Putamen (tissue), 1 donor: ENCODE measurements around the gene PIERCE2.
A peak's percentile ranks its signal among the peaks of the same experiment; 100 is the strongest.
"Not testable (repeated sequence)": the region's sequence is repeated elsewhere in the genome, so short reads cannot be mapped to it uniquely, and the experiment has no call there.

ENCODE experiments used
- DNase-seq: peaks from one replicate; pipeline ENCODE4 v3.0.0-alpha.2; 2016; ENCODE audit warnings: low spot score

The PIERCE2 gene

GRCh38 chr15:55434989-55435825, 26.9 kb downstream of the PIERCE2 start:
- DNase-seq: peak; percentile 15

- not testable (repeated sequence) for DNase-seq
Observed at GRCh38 chr15:55443141-55443540, 34.8 kb downstream of the PIERCE2 start.

GRCh38 chr15:55445936-55446335, 37.6 kb downstream of the PIERCE2 start:
- DNase-seq: not testable (repeated sequence)

GRCh38 chr15:55446379-55447029, 38.2 kb downstream of the PIERCE2 start:
- not testable (repeated sequence) for DNase-seq

- DNase-seq: not testable (repeated sequence)
Observed at GRCh38 chr15:55447030-55447394, 38.7 kb downstream of the PIERCE2 start.

- DNase-seq: no peak
Observed at GRCh38 chr15:55457401-55458022, 49.2 kb downstream of the PIERCE2 start.

- no peak for DNase-seq
Observed at GRCh38 chr15:55461447-55461846, 53.2 kb downstream of the PIERCE2 start.

- no peak for DNase-seq
Observed at GRCh38 chr15:55468321-55468720, 60.0 kb downstream of the PIERCE2 start.
